Endothelial cell of umbilical vein (primary cell): ENCODE results near the gene SQSTM1. TPM values are rescaled to one million over a fixed set of nuclear protein-coding genes. Genes with fewer than 3 reads are reported as not detected.

Source experiments
- BruUV-seq: library from RNA; stranded (reverse); fragments of 400-500 nt; replicated peaks from 2 replicates; lab custom pipeline; 2021; lab: Mats Ljungman, UMichigan
- CTCF ChIA-PET: fragments of 300-600, 350-600 bp; sonication (Branson Sonifier 250); formaldehyde crosslinking; loops from one replicate; lab custom pipeline; 2021; ENCODE audit warnings: antibody characterized with exemption, inconsistent platforms; lab: Charles Lee
- POLR2A ChIA-PET: fragments of 300-600, 350-600 bp; sonication (Branson Sonifier 250); formaldehyde crosslinking; loops from one replicate; lab custom pipeline; 2021; ENCODE audit warnings: antibody characterized with exemption, inconsistent platforms; lab: Charles Lee
- DNase-seq: peaks from one replicate; pipeline ENCODE4 v3.0.0-alpha.2; 2011; ENCODE audit warnings: low read depth, low spot score
- FAIRE-seq: peaks from 2 replicates; lab custom pipeline; 2011; peaks lifted over from hg19 to GRCh38; lab: Jason Lieb, UNC
- H2AFZ ChIP-seq: 2 replicates; pipeline ENCODE4 v1.6.0; 2012; ENCODE audit warnings: low read depth, low read length, control low read depth, inconsistent platforms
- H3K27ac ChIP-seq: 2 replicates; pipeline ENCODE4 v1.5.1; 2011; ENCODE audit warnings: low read depth, mild to moderate bottlenecking, control low read depth, low read length, moderate library complexity; ENCODE audit not compliant: insufficient read depth
- H3K27me3 ChIP-seq, 2 experiments: 2 replicates each; pipeline versions ENCODE4 v1.6.0 to v1.6.1; 2011; ENCODE audit warnings: low read length in 2 of 2, mixed read lengths in 1 of 2; ENCODE audit not compliant: control insufficient read depth in 2 of 2, insufficient read depth in 2 of 2
- H3K36me3 ChIP-seq, 2 experiments: 2 replicates in 1 of 2; 3 replicates in 1 of 2; pipeline ENCODE4 v1.5.1; 2011; ENCODE audit warnings: low read length in 2 of 2, mild to moderate bottlenecking in 1 of 2, moderate library complexity in 1 of 2; ENCODE audit not compliant: control insufficient read depth in 2 of 2, insufficient read depth in 2 of 2; ENCODE audit errors: extremely low read depth in 1 of 2
- H3K4me1 ChIP-seq: 3 replicates; pipeline ENCODE4 v1.5.1; 2011; ENCODE audit warnings: mild to moderate bottlenecking, low read length; ENCODE audit not compliant: control insufficient read depth, insufficient read depth; ENCODE audit errors: extremely low read depth
- H3K4me2 ChIP-seq: 2 replicates; pipeline ENCODE4 v1.6.1; 2011; ENCODE audit warnings: low read length, control low read depth, mixed read lengths; ENCODE audit not compliant: insufficient read depth
- H3K4me3 ChIP-seq, 3 experiments: fragments of 200-600 bp in 1 of 3; sonication (generic), shearing (Covaris generic) in 1 of 3; replicated peaks in 1 of 3; 2 replicates each; pipeline ENCODE4 v1.5.1; 2011 to 2016; ENCODE audit warnings: control low read depth in 3 of 3, low read length in 3 of 3, mild to moderate bottlenecking in 2 of 3, inconsistent platforms in 1 of 3, low read depth in 1 of 3, moderate library complexity in 1 of 3; ENCODE audit not compliant: insufficient read depth in 1 of 3
- H3K79me2 ChIP-seq: 2 replicates; pipeline ENCODE4 v1.6.0; 2012; ENCODE audit warnings: low read length, inconsistent platforms; ENCODE audit not compliant: control insufficient read depth, insufficient read depth
- H3K9ac ChIP-seq: replicated peaks from 2 replicates; pipeline ENCODE3; 2011; ENCODE audit warnings: low read length, control low read depth; ENCODE audit not compliant: insufficient read depth; ENCODE audit errors: extremely low read depth
- H3K9me1 ChIP-seq: replicated peaks from 3 replicates; pipeline ENCODE4 v1.6.0; 2011; ENCODE audit warnings: mild to moderate bottlenecking, low read length; ENCODE audit not compliant: control insufficient read depth, insufficient read depth; ENCODE audit errors: extremely low read depth
- H3K9me3 ChIP-seq: replicated peaks from 2 replicates; pipeline ENCODE4 v1.5.1; 2012; ENCODE audit warnings: low read length, inconsistent platforms; ENCODE audit not compliant: control insufficient read depth, insufficient read depth
- H4K20me1 ChIP-seq: replicated peaks from 2 replicates; pipeline ENCODE3; 2011; ENCODE audit warnings: mild to moderate bottlenecking, low read length; ENCODE audit not compliant: control insufficient read depth, insufficient read depth; ENCODE audit errors: extremely low read depth
- CTCF ChIP-seq, 2 donors: IDR thresholded peaks; 1 replicate in 1 of 2; 2 replicates in 1 of 2; pipeline ENCODE4 v1.5.1; 2011; ENCODE audit warnings: low read length in 2 of 2, mild to moderate bottlenecking in 2 of 2, moderate library complexity in 2 of 2, control low read depth in 1 of 2, inconsistent platforms in 1 of 2, low read depth in 1 of 2; ENCODE audit not compliant: insufficient read depth in 1 of 2; ENCODE audit errors: extremely low read depth in 1 of 2
- EZH2 ChIP-seq: IDR thresholded peaks from 2 replicates; pipeline ENCODE4 v1.6.1; 2012; ENCODE audit warnings: borderline replicate concordance, low read depth, mild to moderate bottlenecking, moderate library complexity, low read length, inconsistent platforms; ENCODE audit not compliant: severe bottlenecking
- FOS ChIP-seq: IDR thresholded peaks from 2 replicates; pipeline ENCODE4 v1.6.1; 2011; ENCODE audit warnings: mild to moderate bottlenecking, low read length, moderate library complexity, borderline replicate concordance; ENCODE audit not compliant: insufficient read depth
- GATA2 ChIP-seq: IDR thresholded peaks from 2 replicates; pipeline ENCODE4 v1.7.0; 2011; ENCODE audit warnings: low read depth, mild to moderate bottlenecking, moderate library complexity, mixed read lengths, low read length; ENCODE audit not compliant: insufficient read length, insufficient read depth
- JUN ChIP-seq: IDR thresholded peaks from 2 replicates; pipeline ENCODE4 v1.6.1; 2011; ENCODE audit warnings: borderline replicate concordance, low read depth; ENCODE audit not compliant: insufficient read length, insufficient read depth
- MYC ChIP-seq: IDR thresholded peaks from one replicate; pipeline ENCODE4 v1.6.1; 2011; ENCODE audit warnings: mild to moderate bottlenecking, low read depth, low read length
- POLR2A ChIP-seq: IDR thresholded peaks from 2 replicates; pipeline ENCODE4 v1.6.1; 2012; ENCODE audit warnings: low read depth, mild to moderate bottlenecking, control low read depth, low read length
- POLR2AphosphoS5 ChIP-seq: IDR thresholded peaks from 2 replicates; pipeline ENCODE4 v1.6.1; 2012; ENCODE audit warnings: low read depth, mild to moderate bottlenecking, control low read depth, low read length, moderate library complexity; ENCODE audit not compliant: insufficient read depth
- dilution Hi-C: fragments of 300-500 bp; cut with MboI; formaldehyde crosslinking; loops from one replicate; pipeline ENCODE4 v1.15.0; 2019; ENCODE audit warnings: low sequenced_read_pairs; ENCODE audit not compliant: extremely low pct_ligation_motif_present
- intact Hi-C: fragments of 100-400 bp; cut with micrococcal nuclease; formaldehyde crosslinking; loops from one replicate; pipeline ENCODE4 v1.10.0; 2022
- polyA plus RNA-seq, 4 experiments: library from polyadenylated mRNA; depleted of rRNA in 3 of 4; stranded (reverse) in 3 of 4; unstranded in 1 of 4; fragments of >200 nt; gene quantifications; 2 replicates each; pipeline versions ENCODE4 v1.2.1 to v1.2.3, GENCODE V29; 2011 to 2012; ENCODE audit warnings: missing spikeins in 1 of 4
- total RNA-seq: library from RNA; stranded (reverse); gene quantifications from 2 replicates; pipeline ENCODE4 v1.2.3, GENCODE V29; 2021
- TF ChIP-seq, protein P1 (sequence below): IDR thresholded peaks from 2 replicates; pipeline ENCODE4 v1.6.1; 2011; ENCODE audit not compliant: insufficient read depth, insufficient read length

The SQSTM1 gene
- total and polyA plus RNA-seq, 2 donors (not counting 3 experiments of a cell fraction or from before 2014, with no cell fraction given), result 302 to 346 TPM

DNA sequence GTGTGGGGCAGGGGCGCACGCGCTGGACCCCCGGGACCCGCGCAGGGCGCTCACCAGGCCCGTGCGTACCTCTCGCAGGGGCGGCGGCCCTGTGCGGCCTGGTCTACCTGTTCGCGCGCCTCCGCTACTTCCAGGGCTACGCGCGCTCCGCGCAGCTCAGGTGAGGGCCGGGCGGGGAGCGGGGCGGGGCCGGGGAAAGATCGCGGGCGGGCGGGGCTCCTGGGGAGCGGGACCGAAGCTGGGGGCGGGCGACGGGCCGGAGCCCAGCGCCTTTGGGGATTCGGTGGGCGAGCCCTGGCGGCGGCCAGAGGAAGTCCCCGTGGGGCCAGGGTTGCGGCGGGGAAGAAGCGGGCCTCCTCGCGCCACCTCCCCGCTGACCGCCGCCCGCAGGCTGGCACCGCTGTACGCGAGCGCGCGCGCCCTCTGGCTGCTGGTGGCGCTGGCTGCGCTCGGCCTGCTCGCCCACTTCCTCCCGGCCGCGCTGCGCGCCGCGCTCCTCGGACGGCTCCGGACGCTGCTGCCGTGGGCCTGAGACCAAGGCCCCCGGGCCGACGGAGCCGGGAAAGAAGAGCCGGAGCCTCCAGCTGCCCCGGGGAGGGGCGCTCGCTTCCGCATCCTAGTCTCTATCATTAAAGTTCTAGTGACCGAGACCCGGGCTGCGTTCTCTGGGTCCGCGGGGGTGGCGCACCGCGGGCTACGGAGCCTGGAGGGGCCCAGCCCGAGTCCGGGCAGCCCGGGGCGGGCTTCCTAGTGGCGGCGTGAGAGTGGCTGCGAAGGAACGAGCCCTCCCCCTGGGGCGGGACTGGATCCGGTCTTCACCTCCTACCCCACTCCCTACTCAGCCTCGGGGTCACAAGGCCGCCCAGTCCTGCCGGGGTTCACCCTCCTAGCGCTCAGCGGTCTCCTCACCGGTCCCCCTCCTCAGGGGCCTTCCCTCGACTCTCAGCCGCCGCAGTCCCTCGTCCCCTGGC lies 24.6 kb upstream of the SQSTM1 start:
- no peak overlapping the region for H3K27ac ChIP-seq
- BruUV-seq, result no TSS peak
- H2AFZ ChIP-seq, result peak overlapping the region; percentile 23
- no peaks in the 10 kb centered on the region for H3K27me3 ChIP-seq
- DNase-seq (peak; percentile 78), FAIRE-seq (peak; percentile 92)
- dilution Hi-C loops (no loop called here), intact Hi-C loops (loop anchor here (1.0 to 10.0 kb wide), 4 partner anchors 9 to 131 kb away; partner anchors contain the start of gene MAML1)
- no peaks in the 10 kb centered on the region for H3K9me1 ChIP-seq
- H3K4me1 ChIP-seq, result peaks cover 10% of the 10 kb centered on the region
- peak overlapping the region; percentile 14 to 57 (median 38) for H3K4me3 ChIP-seq
- TF ChIP-seq EZH2, result no peak
- TF ChIP-seq, protein P1, sequence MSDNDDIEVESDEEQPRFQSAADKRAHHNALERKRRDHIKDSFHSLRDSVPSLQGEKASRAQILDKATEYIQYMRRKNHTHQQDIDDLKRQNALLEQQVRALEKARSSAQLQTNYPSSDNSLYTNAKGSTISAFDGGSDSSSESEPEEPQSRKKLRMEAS, result no peak
- no peak for TF ChIP-seq GATA2
- peak; percentile 61 for TF ChIP-seq POLR2A
- TF ChIP-seq POLR2AphosphoS5, result peak; percentile 85
- TF ChIP-seq FOS, result no peak
- TF ChIP-seq CTCF (IDR thresholded peaks at IDR 0.05; ENCODE audit: extremely low read depth in 1 of 2, insufficient read depth in 1 of 2, low read depth in 1 of 2, low read length in 2 of 2), result peak; percentile 70 to 83
- no peak for TF ChIP-seq JUN
- TF ChIP-seq MYC, result peak; percentile 26
- H3K9ac ChIP-seq, result peak overlapping the region; percentile 49
- peaks cover 10 to 34% of the 10 kb centered on the region in 2 experiments for H3K36me3 ChIP-seq
- H3K9me3 ChIP-seq, result no peaks in the 10 kb centered on the region
- CTCF ChIA-PET, result interaction anchor here (0.6 to 8.8 kb wide), 7 partner anchors 9 to 63 kb away, joined by 3 to 103 read pairs (median 3); partner anchors contain the start of gene MAML1
- peak overlapping the region; percentile 50 for H3K4me2 ChIP-seq
- H3K79me2 ChIP-seq, result no peaks in the 10 kb centered on the region
- POLR2A ChIA-PET, result interaction anchor here (0.7 kb wide), 1 partner anchor 10 kb away, joined by 6 read pairs; no protein-coding TSS in a partner anchor
- no peaks in the 10 kb centered on the region for H4K20me1 ChIP-seq
